ENCODE measurements around the gene CDNF. TPM values are rescaled to one million over a fixed set of nuclear protein-coding genes. Genes with fewer than 3 reads are reported as not detected.
"Not testable (repeated sequence)": the region's sequence is repeated elsewhere in the genome, so short reads cannot be mapped to it uniquely, and the experiment has no call there.

The CDNF gene
- total and polyA plus RNA-seq, 8 donors, result 1.3 to 6.5 (median 4.1) TPM

- no peaks in the 10 kb centered on the region for H3K36me3 ChIP-seq
- intact Hi-C loops (cut with DNase I), result loop anchor here in 1 of 3 donors (10.0 kb wide), 2 partner anchors 278 to 318 kb away; no protein-coding TSS in a partner anchor
- H3K27ac ChIP-seq, result no peak overlapping the region
- TF ChIP-seq, protein P1, sequence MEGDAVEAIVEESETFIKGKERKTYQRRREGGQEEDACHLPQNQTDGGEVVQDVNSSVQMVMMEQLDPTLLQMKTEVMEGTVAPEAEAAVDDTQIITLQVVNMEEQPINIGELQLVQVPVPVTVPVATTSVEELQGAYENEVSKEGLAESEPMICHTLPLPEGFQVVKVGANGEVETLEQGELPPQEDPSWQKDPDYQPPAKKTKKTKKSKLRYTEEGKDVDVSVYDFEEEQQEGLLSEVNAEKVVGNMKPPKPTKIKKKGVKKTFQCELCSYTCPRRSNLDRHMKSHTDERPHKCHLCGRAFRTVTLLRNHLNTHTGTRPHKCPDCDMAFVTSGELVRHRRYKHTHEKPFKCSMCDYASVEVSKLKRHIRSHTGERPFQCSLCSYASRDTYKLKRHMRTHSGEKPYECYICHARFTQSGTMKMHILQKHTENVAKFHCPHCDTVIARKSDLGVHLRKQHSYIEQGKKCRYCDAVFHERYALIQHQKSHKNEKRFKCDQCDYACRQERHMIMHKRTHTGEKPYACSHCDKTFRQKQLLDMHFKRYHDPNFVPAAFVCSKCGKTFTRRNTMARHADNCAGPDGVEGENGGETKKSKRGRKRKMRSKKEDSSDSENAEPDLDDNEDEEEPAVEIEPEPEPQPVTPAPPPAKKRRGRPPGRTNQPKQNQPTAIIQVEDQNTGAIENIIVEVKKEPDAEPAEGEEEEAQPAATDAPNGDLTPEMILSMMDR (IDR thresholded peaks at IDR 0.05), result peak in 2 of 4 donors; percentile 23 to 39
- no peaks in the 10 kb centered on the region for H3K9me3 ChIP-seq
- DNase-seq (peak in 2 of 6 donors; percentile 23 to 31), FAIRE-seq (peak; percentile 86), ATAC-seq (peak in 3 of 4 donors; percentile 82 to 87 (median 85))
- H3K27me3 ChIP-seq, result no peaks in the 10 kb centered on the region
- H3K4me3 ChIP-seq, result no peak overlapping the region
- WGBS, 2 donors, result 29 to 34% methylated on average over 3 of the region's 3 CpGs
- peaks cover 4 to 9% (median 8%) of the 10 kb centered on the region in 3 donors for H3K4me1 ChIP-seq
Observed at GRCh38 chr10:14822879-14823755, 14.7 kb downstream of the CDNF start.

- TF ChIP-seq, protein P1 (IDR thresholded peaks at IDR 0.05), result no peak
- peaks cover 4 to 9% (median 8%) of the 10 kb centered on the region in 3 donors for H3K4me1 ChIP-seq
- 64 to 67% methylated on average over 6 of the region's 6 CpGs for WGBS, 2 donors
- no peaks in the 10 kb centered on the region for H3K27me3 ChIP-seq
- no peak overlapping the region for H3K27ac ChIP-seq
- no peak for DNase-seq
- intact Hi-C loops (cut with DNase I), result loop anchor here in 1 of 3 donors (10.0 kb wide), 2 partner anchors 277 to 317 kb away; no protein-coding TSS in a partner anchor
- H3K4me3 ChIP-seq, result no peak overlapping the region
- H3K9me3 ChIP-seq, result no peaks in the 10 kb centered on the region
- H3K36me3 ChIP-seq, result no peaks in the 10 kb centered on the region
- ATAC-seq, result no peak
- FAIRE-seq, result no peak
Observed at GRCh38 chr10:14821635-14822375, 16.0 kb downstream of the CDNF start.

- 94 to 95% methylated on average over 5 of the region's 5 CpGs for WGBS, 2 donors
- Histone ChIP-seq H3K4me1 (peaks cover 4 to 9% (median 8%) of the 10 kb centered on the region in 3 donors), H3K27me3 (no peaks in the 10 kb centered on the region), H3K9me3 (no peaks in the 10 kb centered on the region), H3K27ac (no peak overlapping the region), H3K4me3 (no peak overlapping the region), H3K36me3 (no peaks in the 10 kb centered on the region)
- ATAC-seq, result no peak
- TF ChIP-seq, protein P1 (IDR thresholded peaks at IDR 0.05), result no peak
- FAIRE-seq, result no peak
- DNase-seq, result no peak
- intact Hi-C loops (cut with DNase I), result loop anchor here in 1 of 3 donors (10.0 kb wide), 2 partner anchors 276 to 316 kb away; no protein-coding TSS in a partner anchor
Observed at GRCh38 chr10:14820775-14821154, 17.1 kb downstream of the CDNF start.

GRCh38 chr10:14820010-14820774, 17.6 kb downstream of the CDNF start:
- Histone ChIP-seq H3K9me3 (no peaks in the 10 kb centered on the region), H3K27ac (no peak overlapping the region), H3K4me1 (peaks cover 4 to 9% (median 8%) of the 10 kb centered on the region in 3 donors), H3K27me3 (no peaks in the 10 kb centered on the region), H3K4me3 (no peak overlapping the region), H3K36me3 (no peaks in the 10 kb centered on the region)
- 94 to 96% methylated on average over 10 of the region's 10 CpGs for WGBS, 2 donors
- peak in 1 of 4 donors; percentile 46 for ATAC-seq
- FAIRE-seq, result no peak
- intact Hi-C loops (cut with DNase I), result loop anchor here in 1 of 3 donors (10.0 kb wide), 2 partner anchors 275 to 315 kb away; no protein-coding TSS in a partner anchor
- no peak for DNase-seq
- TF ChIP-seq, protein P1 (IDR thresholded peaks at IDR 0.05), result no peak

DNA sequence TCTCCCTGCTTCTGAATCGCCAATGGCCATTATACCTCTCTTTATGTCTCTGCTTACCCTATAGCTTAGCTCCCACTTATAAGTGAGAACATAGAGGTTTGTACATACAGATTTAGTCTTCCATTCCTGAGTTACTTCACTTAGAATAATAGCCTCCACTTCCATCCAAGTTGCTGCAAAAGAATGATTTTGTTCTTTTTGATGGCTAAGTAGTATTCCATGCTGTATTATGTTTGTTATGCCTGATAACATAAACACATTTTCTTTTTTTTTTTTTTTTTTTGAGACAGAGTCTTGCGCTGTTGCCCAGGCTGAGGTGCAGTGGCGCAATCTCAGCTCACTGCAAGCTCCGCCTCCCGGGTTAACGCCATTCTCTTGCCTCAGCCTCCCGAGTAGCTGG, 21.1 kb downstream of the CDNF start:
- H3K4me1 ChIP-seq; H3K27ac ChIP-seq; H3K36me3 ChIP-seq; ATAC-seq; DNase-seq; H3K4me3 ChIP-seq; intact Hi-C loops (cut with DNase I); FAIRE-seq; H3K9me3 ChIP-seq; H3K27me3 ChIP-seq: not testable (repeated sequence)
- WGBS, 2 donors, result 96 to 97% methylated on average over 7 of the region's 7 CpGs
